ENCODE measurements around the gene PLXNA4. TPM values are rescaled to one million over a fixed set of nuclear protein-coding genes. Genes with fewer than 3 reads are reported as not detected.

PLXNA4 gene
- total RNA-seq, 1 experiment from 2014 or later, result not detected

DNA sequence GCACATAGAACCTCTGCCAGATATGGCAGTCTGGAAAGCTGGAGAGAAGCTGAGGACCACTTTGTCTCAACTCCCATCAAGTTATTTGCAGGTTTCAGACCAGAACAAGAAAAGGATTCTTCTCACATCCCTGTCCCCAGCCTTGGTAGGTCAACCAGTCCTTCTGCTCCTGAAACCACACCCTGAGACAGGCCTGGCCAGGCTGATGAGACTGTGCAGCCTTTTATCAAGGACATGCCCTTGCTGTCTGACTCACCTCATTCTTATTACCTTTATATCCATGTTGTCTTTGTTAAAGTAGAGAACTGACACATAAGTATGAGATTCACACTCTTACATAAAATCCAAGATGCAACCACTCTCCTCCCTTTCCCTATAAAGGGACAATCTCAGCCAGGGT is 354.9 kb downstream of the PLXNA4 start:
- Histone ChIP-seq H3K36me3 (ENCODE audit: control insufficient read depth in 1 of 2, insufficient read depth in 2 of 2, low read length in 2 of 2) (no peaks in the 10 kb centered on the region), H3K27me3 (ENCODE audit: insufficient read depth, low read length) (peaks cover 15% of the 10 kb centered on the region; the same call in 1 of the 2 replicates), H3K4me2 (ENCODE audit: low read length) (no peak overlapping the region), H2AFZ (ENCODE audit: low read depth, low read length, poor library complexity, severe bottlenecking) (no peak overlapping the region), H3K9ac (ENCODE audit: low read length) (no peak overlapping the region), H4K20me1 (ENCODE audit: insufficient read depth) (no peaks in the 10 kb centered on the region), H3K79me2 (ENCODE audit: insufficient read depth, low read length) (no peaks in the 10 kb centered on the region), H3K9me2 (ENCODE audit: insufficient read depth) (no peaks in the 10 kb centered on the region), H3K27ac (ENCODE audit: low read depth, low read length) (no peak overlapping the region), H3K4me3 (replicated peaks in 1 of 2; ENCODE audit: low read depth in 1 of 2, low read length in 2 of 2) (no peak overlapping the region), H3K4me1 (ENCODE audit: control insufficient read depth in 1 of 2, insufficient read depth in 2 of 2, low read length in 2 of 2) (peaks cover 0 to 4% of the 10 kb centered on the region in 2 experiments; a peak in 1 of 4 replicates), H3K9me3 (ENCODE audit: control insufficient read depth in 1 of 2, insufficient read depth in 1 of 2, low read depth in 1 of 2, low read length in 2 of 2) (no peaks in the 10 kb centered on the region)
- no TSS peak for BruUV-seq (replicated peaks)
- CTCF ChIA-PET, result no interaction called here
- POLR2A ChIA-PET, result no interaction called here
- TF ChIP-seq TCF7L2 (IDR thresholded peaks at IDR 0.05; ENCODE audit: borderline replicate concordance, extremely low read depth, insufficient read depth, insufficient read length) (no peak), EZH2 (IDR thresholded peaks at IDR 0.05) (no peak), JUND (IDR thresholded peaks at IDR 0.05) (no peak), RAD21 (IDR thresholded peaks at IDR 0.05; ENCODE audit: low read depth) (no peak), ZNF274 (IDR thresholded peaks at IDR 0.05; ENCODE audit: low read depth, low read length) (no peak), CEBPB (IDR thresholded peaks at IDR 0.05; ENCODE audit: low read depth) (no peak), SRF (IDR thresholded peaks at IDR 0.05; ENCODE audit: low read depth) (no peak), SIN3A (IDR thresholded peaks at IDR 0.05; ENCODE audit: low read depth) (no peak), ZFX (IDR thresholded peaks at IDR 0.05) (no peak), EGR1 (IDR thresholded peaks at IDR 0.05; ENCODE audit: low read depth) (no peak), EZH2phosphoT487 (IDR thresholded peaks at IDR 0.05; ENCODE audit: borderline replicate concordance) (no peak)
- TF ChIP-seq, protein P1, sequence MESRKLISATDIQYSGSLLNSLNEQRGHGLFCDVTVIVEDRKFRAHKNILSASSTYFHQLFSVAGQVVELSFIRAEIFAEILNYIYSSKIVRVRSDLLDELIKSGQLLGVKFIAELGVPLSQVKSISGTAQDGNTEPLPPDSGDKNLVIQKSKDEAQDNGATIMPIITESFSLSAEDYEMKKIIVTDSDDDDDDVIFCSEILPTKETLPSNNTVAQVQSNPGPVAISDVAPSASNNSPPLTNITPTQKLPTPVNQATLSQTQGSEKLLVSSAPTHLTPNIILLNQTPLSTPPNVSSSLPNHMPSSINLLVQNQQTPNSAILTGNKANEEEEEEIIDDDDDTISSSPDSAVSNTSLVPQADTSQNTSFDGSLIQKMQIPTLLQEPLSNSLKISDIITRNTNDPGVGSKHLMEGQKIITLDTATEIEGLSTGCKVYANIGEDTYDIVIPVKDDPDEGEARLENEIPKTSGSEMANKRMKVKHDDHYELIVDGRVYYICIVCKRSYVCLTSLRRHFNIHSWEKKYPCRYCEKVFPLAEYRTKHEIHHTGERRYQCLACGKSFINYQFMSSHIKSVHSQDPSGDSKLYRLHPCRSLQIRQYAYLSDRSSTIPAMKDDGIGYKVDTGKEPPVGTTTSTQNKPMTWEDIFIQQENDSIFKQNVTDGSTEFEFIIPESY (IDR thresholded peaks at IDR 0.05; ENCODE audit: extremely low read depth, insufficient replicate concordance, low read length), result no peak
- RAD21 ChIA-PET (ENCODE audit: low non-redundant PET in 1 of 2, low total read pairs in 2 of 2, uncharacterized antibody in 2 of 2, unreplicated experiment in 2 of 2), result no interaction called here
- intact Hi-C loops (cut with micrococcal nuclease), result no loop called here
- DNase-seq (ENCODE audit: low read depth, low spot score) (no peak), ATAC-seq (no peak)
